NCI-H2107 (cell line): ENCODE results near the gene RAG1.
A peak's percentile ranks its signal among the peaks of the same experiment; 100 is the strongest.
"Not testable (repeated sequence)": the region's sequence is repeated elsewhere in the genome, so short reads cannot be mapped to it uniquely, and the experiment has no call there.

Source experiments
- DNase-seq: peaks from one replicate; lab custom pipeline; 2025; lab: John Stamatoyannopoulos, UW

Gene RAG1

DNA sequence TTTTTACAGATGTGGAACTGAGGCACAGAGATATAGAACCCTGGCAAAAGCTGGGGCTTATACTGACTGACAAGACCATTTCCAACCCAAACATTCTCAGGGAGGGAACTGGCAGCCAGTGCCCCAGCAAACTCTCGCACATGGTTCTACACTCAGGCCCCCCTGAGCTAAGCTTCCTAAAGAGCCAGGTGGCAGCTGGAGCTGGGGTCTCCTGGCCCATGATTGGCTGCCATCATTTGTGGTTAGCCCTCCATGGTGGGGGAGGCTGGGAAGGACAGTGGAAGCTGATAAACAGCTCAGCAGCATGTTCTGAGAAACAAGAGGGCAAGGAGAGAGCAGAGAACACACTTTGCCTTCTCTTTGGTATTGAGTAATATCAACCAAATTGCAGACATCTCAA is at the start of gene RAG1:
TSS of gene RAG1 (plus strand) at position 314 of the 400 bp plus-strand sequence. CDS start 5,298 bp downstream, outside the sequence.
- no peak for DNase-seq

DNA sequence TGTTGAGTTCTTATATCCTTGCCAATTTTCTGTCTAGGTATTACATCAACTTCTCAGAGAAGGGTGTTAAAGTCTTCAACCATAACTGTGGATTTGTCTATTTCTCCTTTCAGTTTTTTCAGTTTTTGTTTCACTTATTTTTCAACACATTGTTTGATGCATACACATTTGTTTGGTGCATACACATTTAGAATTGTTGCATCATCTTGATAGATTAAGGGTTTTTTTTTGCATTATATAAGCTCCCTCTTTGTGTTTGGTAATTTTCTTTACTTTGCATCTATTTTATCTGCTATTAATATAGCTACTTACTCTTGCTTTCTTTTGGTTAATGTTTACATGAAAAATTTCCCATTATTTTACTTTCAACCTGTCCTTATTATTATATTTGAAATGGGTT is 37.0 kb upstream of the RAG1 start:
- DNase-seq = no peak

- no peak for DNase-seq
Measured at GRCh38 chr11:36532941-36533601, 34.7 kb upstream of the RAG1 start.

GRCh38 chr11:36534276-36534840 is 33.4 kb upstream of the RAG1 start:
- DNase-seq = no peak

- DNase-seq = peak; percentile 52
Measured at GRCh38 chr11:36540998-36541397, 26.8 kb upstream of the RAG1 start.

GRCh38 chr11:36550385-36551115 is 17.3 kb upstream of the RAG1 start:
- no peak for DNase-seq

DNA sequence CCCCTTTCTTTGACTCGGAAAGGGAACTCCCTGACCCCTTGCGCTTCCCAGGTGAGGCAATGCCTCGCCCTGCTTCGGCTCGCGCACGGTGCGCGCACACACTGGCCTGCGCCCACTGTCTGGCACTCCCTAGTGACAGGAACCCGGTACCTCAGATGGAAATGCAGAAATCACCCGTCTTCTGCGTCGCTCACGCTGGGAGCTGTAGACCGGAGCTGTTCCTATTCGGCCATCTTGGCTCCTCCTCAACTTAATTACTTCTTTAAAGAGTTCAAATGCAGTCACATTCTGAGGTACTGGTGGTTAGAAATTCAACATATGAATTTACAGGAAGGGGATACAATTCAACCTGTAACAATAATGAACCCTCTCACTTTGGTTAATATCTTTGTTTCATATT is 10.4 kb upstream of the RAG1 start:
- DNase-seq = not testable (repeated sequence)

GRCh38 chr11:36557991-36558390 is 9.8 kb upstream of the RAG1 start:
- DNase-seq = no peak

GRCh38 chr11:36558571-36559413 is 9.0 kb upstream of the RAG1 start:
- DNase-seq = no peak

GRCh38 chr11:36564376-36565030 is 3.3 kb upstream of the RAG1 start:
- DNase-seq = peak; percentile 10

DNA sequence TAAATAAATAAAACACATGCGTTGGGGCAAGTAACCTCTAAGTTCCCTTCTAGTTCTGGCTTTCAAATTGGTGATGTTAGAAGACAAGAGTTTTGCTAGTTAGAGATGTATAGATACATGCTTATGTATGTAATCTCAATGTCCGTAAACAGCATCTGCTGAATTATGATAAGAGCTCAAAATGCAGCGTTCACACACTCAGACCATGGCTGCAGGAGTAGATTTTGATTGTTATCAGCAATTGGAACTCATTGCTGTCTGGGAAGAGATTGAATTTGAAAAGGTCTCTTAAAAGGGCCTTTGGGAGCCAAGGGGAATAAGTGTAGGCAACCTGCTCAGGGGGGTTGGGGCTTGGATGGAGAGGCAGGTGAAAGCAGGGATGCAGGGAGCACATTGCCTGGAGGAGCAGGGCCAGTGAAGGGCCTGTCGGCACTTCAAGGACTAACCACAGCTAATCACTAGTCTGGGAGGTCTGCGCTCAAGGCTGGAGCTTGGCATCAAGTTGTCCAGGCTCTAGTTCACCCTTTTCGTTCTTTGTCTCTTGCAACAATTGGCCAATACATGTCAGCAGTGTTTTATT is 2.7 kb upstream of the RAG1 start:
- no peak for DNase-seq

DNA sequence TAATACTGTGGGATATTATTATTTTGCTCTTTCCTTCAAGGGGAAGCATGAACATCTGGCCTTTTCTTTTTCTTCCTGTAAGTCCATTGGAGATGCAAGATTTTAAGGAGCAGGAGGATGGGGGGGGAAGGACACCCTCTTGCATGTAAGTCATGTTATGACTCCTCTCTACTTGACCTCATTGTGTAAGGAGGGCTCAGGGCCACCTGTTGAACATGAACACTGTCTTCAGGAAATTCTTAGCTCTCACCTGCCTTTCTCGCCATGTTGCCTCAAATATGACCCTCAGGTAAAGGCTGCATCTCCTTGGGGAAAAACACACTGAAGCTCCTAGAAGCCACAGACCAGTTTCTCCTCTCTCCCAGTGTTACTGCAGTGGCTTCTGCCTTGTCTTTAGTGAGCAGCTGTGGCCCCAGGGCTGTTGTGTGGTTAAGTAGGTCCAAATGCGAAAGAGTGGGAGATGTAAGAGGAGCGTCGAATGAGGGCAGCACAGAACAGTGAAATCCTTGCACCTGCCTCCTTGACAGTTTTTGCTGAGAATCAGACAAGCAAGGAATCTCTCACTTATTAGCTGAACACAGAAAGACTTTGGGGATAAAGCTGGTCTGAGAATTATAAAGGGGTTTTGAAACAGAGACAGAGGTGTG is 1.3 kb upstream of the RAG1 start:
- no peak for DNase-seq

DNA sequence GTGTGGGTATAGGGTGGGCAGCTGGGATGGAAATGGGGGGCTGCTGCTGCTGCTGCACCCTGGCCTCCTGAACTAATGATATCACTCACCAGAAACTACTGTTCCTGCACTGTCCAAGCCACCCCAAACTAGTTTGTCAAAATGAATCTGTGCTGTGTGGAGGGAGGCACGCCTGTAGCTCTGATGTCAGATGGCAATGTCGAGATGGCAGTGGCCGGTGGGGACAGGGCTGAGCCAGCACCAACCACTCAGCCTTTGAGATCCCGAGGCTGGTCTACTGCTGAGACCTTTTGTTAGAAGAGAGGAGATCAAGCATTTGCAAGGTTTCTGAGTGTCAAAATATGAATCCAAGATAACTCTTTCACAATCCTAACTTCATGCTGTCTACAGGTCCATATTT is 1.3 kb downstream of the RAG1 start:
- no peak for DNase-seq

DNA sequence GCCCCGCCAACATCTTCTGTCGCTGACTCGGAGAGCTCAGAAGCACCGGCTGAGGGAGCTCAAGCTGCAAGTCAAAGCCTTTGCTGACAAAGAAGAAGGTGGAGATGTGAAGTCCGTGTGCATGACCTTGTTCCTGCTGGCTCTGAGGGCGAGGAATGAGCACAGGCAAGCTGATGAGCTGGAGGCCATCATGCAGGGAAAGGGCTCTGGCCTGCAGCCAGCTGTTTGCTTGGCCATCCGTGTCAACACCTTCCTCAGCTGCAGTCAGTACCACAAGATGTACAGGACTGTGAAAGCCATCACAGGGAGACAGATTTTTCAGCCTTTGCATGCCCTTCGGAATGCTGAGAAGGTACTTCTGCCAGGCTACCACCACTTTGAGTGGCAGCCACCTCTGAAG is 6.7 kb downstream of the RAG1 start:
- no peak for DNase-seq

- DNase-seq = no peak
Measured at GRCh38 chr11:36577373-36577772, 9.6 kb downstream of the RAG1 start.

DNA sequence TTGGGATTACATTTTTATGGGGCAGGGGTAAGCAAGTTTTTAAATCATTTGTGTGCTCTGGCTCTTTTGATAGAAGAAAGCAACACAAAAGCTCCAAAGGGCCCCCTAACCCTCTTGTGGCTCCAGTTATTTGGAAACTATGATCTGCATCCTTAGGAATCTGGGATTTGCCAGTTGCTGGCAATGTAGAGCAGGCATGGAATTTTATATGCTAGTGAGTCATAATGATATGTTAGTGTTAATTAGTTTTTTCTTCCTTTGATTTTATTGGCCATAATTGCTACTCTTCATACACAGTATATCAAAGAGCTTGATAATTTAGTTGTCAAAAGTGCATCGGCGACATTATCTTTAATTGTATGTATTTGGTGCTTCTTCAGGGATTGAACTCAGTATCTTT is 10.1 kb downstream of the RAG1 start:
- no peak for DNase-seq

- no peak for DNase-seq
Measured at GRCh38 chr11:36578458-36578857, 10.7 kb downstream of the RAG1 start.

DNA sequence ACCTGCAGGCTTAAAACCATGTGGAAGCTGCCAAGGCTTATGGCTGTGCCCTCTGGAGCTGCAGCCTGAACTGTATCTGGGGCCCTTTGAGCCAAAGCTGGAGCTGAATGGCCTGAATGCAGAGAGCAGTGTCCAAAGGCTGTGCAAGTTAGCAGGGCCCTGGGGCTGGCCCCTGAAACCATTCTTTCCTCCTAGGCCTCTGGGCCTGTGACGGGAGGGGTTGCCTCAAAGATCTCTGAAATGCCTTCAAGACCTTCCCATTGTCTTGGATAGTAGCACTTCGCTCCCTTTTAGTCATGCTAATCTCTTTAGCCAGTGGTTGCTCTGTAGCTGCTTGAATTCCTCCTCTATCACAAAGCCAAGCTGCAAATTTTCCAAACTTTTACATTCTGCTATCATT is 13.7 kb downstream of the RAG1 start:
- DNase-seq = no peak

DNA sequence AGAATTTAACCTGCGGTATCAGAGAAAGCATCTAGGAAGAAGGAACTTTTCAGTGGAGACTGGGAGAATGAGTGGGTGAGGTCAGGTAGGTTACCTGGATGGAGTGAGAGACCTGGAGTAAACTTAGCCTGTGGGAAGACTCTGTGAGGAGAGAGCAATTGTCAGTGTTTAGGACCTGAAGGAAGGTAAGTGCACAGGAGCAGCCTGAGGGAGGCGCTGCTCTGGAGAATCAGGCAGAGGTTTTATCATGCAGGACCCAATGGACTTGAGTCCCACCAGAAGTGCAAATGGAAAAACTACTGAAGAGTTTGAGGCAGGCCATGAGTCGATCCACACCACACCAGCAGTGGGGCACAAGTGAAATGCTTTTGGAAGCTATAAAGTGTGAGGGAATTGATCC is 15.9 kb downstream of the RAG1 start:
- DNase-seq = no peak

DNA sequence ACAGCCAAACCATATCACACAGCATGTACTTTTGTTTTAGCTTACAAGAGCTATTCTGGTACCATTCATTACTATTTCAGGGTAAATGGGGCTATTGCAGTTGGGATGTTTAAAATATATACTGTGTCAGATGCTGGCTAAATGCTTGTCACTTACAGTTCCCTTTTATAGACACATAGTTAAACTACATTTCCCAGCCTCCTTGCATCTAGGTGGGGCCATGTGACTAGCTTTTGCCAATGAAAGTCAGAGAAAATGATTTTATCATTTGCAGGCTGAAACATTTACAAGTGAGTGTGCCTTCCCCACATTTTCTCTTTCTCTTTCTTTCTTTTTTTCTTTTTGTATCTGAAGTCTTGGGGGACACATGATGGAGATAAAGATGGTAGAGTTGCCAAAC is 18.7 kb downstream of the RAG1 start:
- DNase-seq = no peak

GRCh38 chr11:36588099-36588498 is 20.3 kb downstream of the RAG1 start:
- no peak for DNase-seq
